Smooth muscle cell (in vitro differentiated cells): ENCODE results near the gene SCFD2. TPM values are rescaled to one million over a fixed set of nuclear protein-coding genes. Genes with fewer than 3 reads are reported as not detected.

ENCODE experiments used
- DNase-seq: peaks from one replicate; lab custom pipeline; 2025; ENCODE audit not compliant: unreplicated experiment; lab: John Stamatoyannopoulos, UW
- H2AFZ ChIP-seq: fragments of 200-600 bp; sonication (generic); 2 replicates; pipeline ENCODE4 v1.6.0; 2016; ENCODE audit warnings: antibody characterized with exemption, low read depth, mild to moderate bottlenecking
- H3F3A ChIP-seq: fragments of 200-600 bp; sonication (generic); 2 replicates; pipeline ENCODE4 v1.6.0; 2017; ENCODE audit warnings: antibody characterized with exemption, low read depth
- H3K27ac ChIP-seq: fragments of 200-600 bp; sonication (generic); 2 replicates; pipeline ENCODE4 v1.5.1; 2016; ENCODE audit warnings: low read depth, mild to moderate bottlenecking
- H3K27me3 ChIP-seq: fragments of 200-600 bp; sonication (generic); 2 replicates; pipeline ENCODE4 v1.6.1; 2016; ENCODE audit warnings: low read depth, mild to moderate bottlenecking
- H3K36me3 ChIP-seq: fragments of 200-600 bp; sonication (generic); 2 replicates; pipeline ENCODE4 v1.5.1; 2016; ENCODE audit warnings: low read depth
- H3K4me1 ChIP-seq: fragments of 200-600 bp; sonication (generic); 2 replicates; pipeline ENCODE4 v1.5.1; 2016; ENCODE audit warnings: low read depth
- H3K4me2 ChIP-seq: fragments of 200-600 bp; sonication (generic); 2 replicates; pipeline ENCODE4 v1.6.0; 2016; ENCODE audit warnings: mild to moderate bottlenecking
- H3K4me3 ChIP-seq: fragments of 200-600 bp; sonication (generic); 2 replicates; pipeline ENCODE4 v1.5.1; 2016; ENCODE audit warnings: mild to moderate bottlenecking
- H3K79me2 ChIP-seq: fragments of 200-600 bp; sonication (generic); 2 replicates; pipeline ENCODE4 v1.6.0; 2016; ENCODE audit warnings: low read depth, mild to moderate bottlenecking
- H3K9ac ChIP-seq: fragments of 200-600 bp; sonication (generic); 2 replicates; pipeline ENCODE4 v1.6.0; 2016; ENCODE audit warnings: low read depth
- H3K9me3 ChIP-seq: fragments of 200-600 bp; sonication (generic); replicated peaks from 2 replicates; pipeline ENCODE4 v1.5.1; 2016; ENCODE audit warnings: low read depth
- H4K20me1 ChIP-seq: fragments of 200-600 bp; sonication (generic); 2 replicates; pipeline ENCODE4 v1.6.0; 2016; ENCODE audit warnings: low read depth
- WGBS: methylation state at CpG from one replicate; pipeline ENCODE4 v1.1.7; 2016; ENCODE audit warnings: low lambda C conversion rate; 5-methylcytosine and 5-hydroxymethylcytosine counted together
- polyA plus RNA-seq: library from polyadenylated mRNA; unstranded; fragments of >200 nt; fragmentation: Nextera tagmentation; extraction: Ambion mirVana; gene quantifications from 2 replicates; pipeline ENCODE4 v1.2.1, GENCODE V29; 2016
- total RNA-seq: library from RNA; depleted of rRNA; stranded (reverse); fragments of >200 nt; gene quantifications from 2 replicates; pipeline ENCODE4 v1.2.3, GENCODE V29; 2014
- TF ChIP-seq, protein P1 (sequence below): fragments of 200-600 bp; sonication (generic); IDR thresholded peaks from 2 replicates; pipeline ENCODE4 v1.5.1; 2017; ENCODE audit warnings: borderline replicate concordance, mild to moderate bottlenecking, antibody characterized with exemption; ENCODE audit not compliant: insufficient read depth, poor library complexity, severe bottlenecking

SCFD2 gene
- total and polyA plus RNA-seq, 2 experiments from 2014 or later: 7.8 to 11.4 TPM

DNA sequence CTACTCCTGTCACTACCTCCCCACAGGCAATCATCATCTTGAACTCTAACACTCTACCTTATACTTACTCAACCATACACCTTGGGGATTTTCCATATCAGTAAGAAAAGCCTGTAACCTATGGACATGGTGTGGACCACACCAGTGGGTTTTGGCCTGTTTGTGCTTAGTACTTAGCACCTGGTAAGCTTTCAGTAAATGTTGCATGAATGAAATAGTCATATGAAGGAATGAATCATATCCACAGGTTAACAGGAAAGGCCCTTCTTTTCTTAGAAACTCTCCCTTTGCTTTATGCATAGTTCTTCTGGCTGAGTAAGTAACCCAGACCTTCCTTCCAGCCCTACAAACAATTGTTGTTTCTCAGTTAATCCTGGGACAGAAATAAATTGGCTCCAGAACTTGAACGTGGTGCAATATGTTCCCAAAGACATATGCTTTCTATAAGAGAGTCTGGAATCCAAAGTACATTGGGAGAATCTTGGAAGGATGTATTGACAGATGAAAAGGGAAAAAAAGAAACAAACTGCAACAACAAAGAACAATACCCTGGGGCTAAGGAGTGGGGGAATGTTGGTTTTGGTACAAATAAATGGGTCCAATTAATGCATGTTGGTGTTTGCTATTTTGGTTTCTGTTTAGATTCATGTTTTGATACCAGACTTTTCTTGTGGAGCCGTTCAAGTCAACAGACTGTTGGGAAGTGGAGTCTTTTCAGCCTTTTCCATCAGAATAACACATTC, 475.9 kb downstream of the SCFD2 start:
- Histone ChIP-seq H3K9ac (no peak overlapping the region), H3K4me2 (no peak overlapping the region), H4K20me1 (no peaks in the 10 kb centered on the region), H3K4me3 (no peak overlapping the region), H3K36me3 (no peaks in the 10 kb centered on the region), H3K4me1 (no peaks in the 10 kb centered on the region), H2AFZ (no peak overlapping the region), H3K27ac (no peak overlapping the region), H3K27me3 (no peaks in the 10 kb centered on the region), H3K9me3 (no peaks in the 10 kb centered on the region), H3K79me2 (no peaks in the 10 kb centered on the region), H3F3A (no peaks in the 10 kb centered on the region)
- DNase-seq: no peak
- 79% methylated on average over 2 of the region's 2 CpGs for WGBS
- TF ChIP-seq, protein P1, sequence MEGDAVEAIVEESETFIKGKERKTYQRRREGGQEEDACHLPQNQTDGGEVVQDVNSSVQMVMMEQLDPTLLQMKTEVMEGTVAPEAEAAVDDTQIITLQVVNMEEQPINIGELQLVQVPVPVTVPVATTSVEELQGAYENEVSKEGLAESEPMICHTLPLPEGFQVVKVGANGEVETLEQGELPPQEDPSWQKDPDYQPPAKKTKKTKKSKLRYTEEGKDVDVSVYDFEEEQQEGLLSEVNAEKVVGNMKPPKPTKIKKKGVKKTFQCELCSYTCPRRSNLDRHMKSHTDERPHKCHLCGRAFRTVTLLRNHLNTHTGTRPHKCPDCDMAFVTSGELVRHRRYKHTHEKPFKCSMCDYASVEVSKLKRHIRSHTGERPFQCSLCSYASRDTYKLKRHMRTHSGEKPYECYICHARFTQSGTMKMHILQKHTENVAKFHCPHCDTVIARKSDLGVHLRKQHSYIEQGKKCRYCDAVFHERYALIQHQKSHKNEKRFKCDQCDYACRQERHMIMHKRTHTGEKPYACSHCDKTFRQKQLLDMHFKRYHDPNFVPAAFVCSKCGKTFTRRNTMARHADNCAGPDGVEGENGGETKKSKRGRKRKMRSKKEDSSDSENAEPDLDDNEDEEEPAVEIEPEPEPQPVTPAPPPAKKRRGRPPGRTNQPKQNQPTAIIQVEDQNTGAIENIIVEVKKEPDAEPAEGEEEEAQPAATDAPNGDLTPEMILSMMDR: no peak

- Histone ChIP-seq H4K20me1 (no peaks in the 10 kb centered on the region), H3K4me3 (no peak overlapping the region), H3K36me3 (no peaks in the 10 kb centered on the region), H2AFZ (no peak overlapping the region), H3K27me3 (no peaks in the 10 kb centered on the region), H3K9ac (no peak overlapping the region), H3K9me3 (no peaks in the 10 kb centered on the region), H3K4me2 (no peak overlapping the region), H3K4me1 (no peaks in the 10 kb centered on the region), H3K27ac (no peak overlapping the region), H3K79me2 (no peaks in the 10 kb centered on the region), H3F3A (no peaks in the 10 kb centered on the region)
- DNase-seq: no peak
- TF ChIP-seq, protein P1: no peak
- 90% methylated on average over 2 of the region's 2 CpGs for WGBS
Measured at GRCh38 chr4:52889354-52889753, 476.5 kb downstream of the SCFD2 start.

DNA sequence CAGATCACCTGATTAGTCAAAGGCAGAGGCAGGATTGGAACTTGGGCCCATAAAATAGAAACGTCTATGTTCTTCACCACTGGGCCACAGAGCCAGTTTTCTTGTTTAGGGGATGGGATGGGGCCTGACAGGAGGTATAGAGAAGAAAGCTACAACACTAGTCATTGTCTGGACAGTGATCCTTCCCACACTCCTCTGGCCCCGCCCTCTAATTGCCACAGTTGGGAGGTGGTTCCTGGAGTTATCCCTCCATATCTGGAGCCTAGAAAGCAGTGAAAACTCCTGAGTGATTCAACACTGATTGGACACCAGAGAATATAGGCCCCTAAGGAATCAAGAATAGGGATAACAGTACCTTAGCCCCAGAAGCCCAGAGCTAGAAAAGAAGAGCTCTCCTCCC, 480.9 kb downstream of the SCFD2 start:
- Histone ChIP-seq H3K9ac (no peak overlapping the region), H3K4me3 (no peak overlapping the region), H4K20me1 (no peaks in the 10 kb centered on the region), H3K79me2 (no peaks in the 10 kb centered on the region), H2AFZ (no peak overlapping the region), H3F3A (no peaks in the 10 kb centered on the region), H3K36me3 (no peaks in the 10 kb centered on the region), H3K4me2 (no peak overlapping the region), H3K9me3 (no peaks in the 10 kb centered on the region), H3K27me3 (no peaks in the 10 kb centered on the region), H3K4me1 (peaks cover 9% of the 10 kb centered on the region), H3K27ac (no peak overlapping the region)
- TF ChIP-seq, protein P1: no peak
- 93% methylated on average over 2 of the region's 2 CpGs for WGBS
- no peak for DNase-seq
